HepG2 (cell line): Measurements from ENCODE around the gene WDR93. TPM values are rescaled to one million over a fixed set of nuclear protein-coding genes. Genes with fewer than 3 reads are reported as not detected.
A peak's percentile ranks its signal among the peaks of the same experiment; 100 is the strongest.

Experiments used
- ATAC-seq: fragments of 200-7000 bp; cut with Tn5 transposase; 3 replicates; pipeline ENCODE4 v1.9.1; 2020; ENCODE audit warnings: mild to moderate bottlenecking, moderate library complexity
- BruUV-seq: library from RNA; stranded (reverse); fragments of 400-500 nt; replicated peaks from 2 replicates; lab custom pipeline; 2021; lab: Mats Ljungman, UMichigan
- CTCF ChIA-PET: fragments of 300-600 bp; formaldehyde crosslinking; extraction: SDS; loops from one replicate; lab custom pipeline; 2021; ENCODE audit warnings: low total read pairs, inconsistent platforms, low intra/inter-chr PET ratio; lab: Yijun Ruan, JAX
- POLR2A ChIA-PET: fragments of 350-600 bp; sonication (Branson Sonifier 250); formaldehyde crosslinking; loops from one replicate; lab custom pipeline; 2020; ENCODE audit warnings: antibody characterized with exemption, inconsistent platforms; lab: Yijun Ruan, JAX
- DNase-seq: peaks from one replicate; pipeline ENCODE4 v3.0.0-alpha.2; 2015; ENCODE audit warnings: low spot score
- FAIRE-seq: peaks from 3 replicates; lab custom pipeline; 2011; peaks lifted over from hg19 to GRCh38; lab: Jason Lieb, UNC
- H2AFZ ChIP-seq: one replicate; pipeline ENCODE4 v1.6.1; 2011; ENCODE audit warnings: low read length, inconsistent platforms
- H3K27ac ChIP-seq: fragments of 300-600 bp; 3 replicates; pipeline ENCODE4 v1.8.0; 2011; ENCODE audit warnings: mixed run types, mild to moderate bottlenecking, mixed read lengths, low read length, inconsistent platforms; ENCODE audit not compliant: insufficient read depth; ENCODE audit errors: extremely low read length
- H3K27me3 ChIP-seq, 2 experiments: fragments of 200-600 bp in 1 of 2; 2 replicates in 1 of 2; 3 replicates in 1 of 2; pipeline versions ENCODE4 v1.6.0 to v1.8.0; 2011; ENCODE audit warnings: low read length in 2 of 2, mild to moderate bottlenecking in 2 of 2, moderate library complexity in 2 of 2, inconsistent platforms in 1 of 2; ENCODE audit not compliant: insufficient read depth in 2 of 2, control insufficient read depth in 1 of 2
- H3K36me3 ChIP-seq, 2 experiments: fragments of 200-600 bp in 1 of 2; replicated peaks in 1 of 2; 2 replicates in 1 of 2; 3 replicates in 1 of 2; pipeline versions ENCODE4 v1.5.1 to v1.8.0; 2011; ENCODE audit warnings: low read length in 2 of 2, inconsistent platforms in 1 of 2; ENCODE audit not compliant: insufficient read depth in 2 of 2, control insufficient read depth in 1 of 2
- H3K4me1 ChIP-seq: 2 replicates; pipeline ENCODE4 v1.5.1; 2012; ENCODE audit warnings: low read length, inconsistent platforms; ENCODE audit not compliant: insufficient read depth
- H3K4me2 ChIP-seq: 2 replicates; pipeline ENCODE4 v1.6.0; 2011; ENCODE audit warnings: low read depth, low read length, inconsistent platforms
- H3K4me3 ChIP-seq, 3 experiments: fragments of 200-600 bp in 1 of 3; sonication (generic), shearing (Covaris generic) in 1 of 3; replicated peaks in 1 of 3; 2 replicates each; pipeline ENCODE4 v1.5.1; 2011 to 2016; ENCODE audit warnings: low read length in 3 of 3, inconsistent platforms in 2 of 3, low read depth in 2 of 3, mild to moderate bottlenecking in 2 of 3, control low read depth in 1 of 3, mixed read lengths in 1 of 3; ENCODE audit not compliant: insufficient read depth in 1 of 3
- H3K79me2 ChIP-seq: one replicate; pipeline ENCODE4 v1.6.1; 2011; ENCODE audit warnings: low read length, inconsistent platforms; ENCODE audit not compliant: insufficient read depth
- H3K9ac ChIP-seq: 2 replicates; pipeline ENCODE4 v1.6.0; 2011; ENCODE audit warnings: mild to moderate bottlenecking, low read depth, low read length, inconsistent platforms; ENCODE audit not compliant: insufficient read depth
- H3K9me3 ChIP-seq: 2 replicates; pipeline ENCODE4 v1.5.1; 2012; ENCODE audit warnings: mild to moderate bottlenecking, low read length
- H4K20me1 ChIP-seq: 2 replicates; pipeline ENCODE4 v1.6.0; 2011; ENCODE audit warnings: inconsistent platforms, mild to moderate bottlenecking, low read length, moderate library complexity; ENCODE audit not compliant: insufficient read depth
- ATF7 ChIP-seq, 2 experiments: fragments of 450-650 bp in 1 of 2; sonication (generic) in 1 of 2; formaldehyde crosslinking in 1 of 2; IDR thresholded peaks; 2 replicates each; pipeline versions ENCODE4 v1.4.0 to v1.6.1; 2016 to 2020; ENCODE audit warnings: antibody characterized with exemption in 1 of 2, mild to moderate bottlenecking in 1 of 2, missing genetic modification reagents in 1 of 2
- CHD4 ChIP-seq: fragments of 200-600 bp; sonication (generic); IDR thresholded peaks from 2 replicates; pipeline ENCODE4 v1.7.0; 2017; ENCODE audit warnings: mild to moderate bottlenecking, low read length, borderline replicate concordance
- RARG ChIP-seq: sonication (generic); formaldehyde crosslinking; IDR thresholded peaks from 2 replicates; pipeline ENCODE4 v1.4.0; 2020; ENCODE audit warnings: low read depth, mild to moderate bottlenecking, missing genetic modification reagents
- ZNF687 ChIP-seq: sonication (generic); formaldehyde crosslinking; IDR thresholded peaks from 2 replicates; pipeline ENCODE4 v1.5.1; 2020; ENCODE audit warnings: mild to moderate bottlenecking, missing genetic modification reagents, moderate library complexity
- WGBS: methylation state at CpG from one replicate; pipeline ENCODE4 v1.1.6; 2017; ENCODE audit warnings: low lambda C conversion rate; 5-methylcytosine and 5-hydroxymethylcytosine counted together
- in situ Hi-C: cut with HindIII; loops from 2 replicates; pipeline ENCODE4 v1.10.0; 2017; ENCODE audit warnings: low pct_unique_long_range_greater_than_20kb; ENCODE audit not compliant: extremely low pct_ligation_motif_present
- intact Hi-C: fragments of 100-400 bp; cut with micrococcal nuclease; formaldehyde crosslinking; loops from one replicate; pipeline ENCODE4 v1.10.0; 2022; ENCODE audit not compliant: unreplicated experiment
- polyA plus RNA-seq, 8 experiments: library from polyadenylated mRNA; depleted of rRNA in 3 of 8; stranded (reverse) in 7 of 8; unstranded in 1 of 8; fragments of >200 nt; fragmentation: Illumina TruSeq in 4 of 8; extraction: Trizol in 4 of 8; gene quantifications; 2 replicates each; pipeline versions ENCODE4 v1.2.1 to v1.2.3, GENCODE V29; 2011 to 2016; ENCODE audit warnings: low read depth in 4 of 8, missing spikeins in 1 of 8, mixed read lengths in 1 of 8; ENCODE audit not compliant: insufficient read depth in 1 of 8
- total RNA-seq, 5 experiments: library from RNA; depleted of rRNA; stranded (reverse); fragments of >200 nt; fragmentation: Illumina TruSeq; extraction: Trizol; gene quantifications; 2 replicates each; pipeline ENCODE4 v1.2.3, GENCODE V29; 2016; ENCODE audit warnings: low read depth in 1 of 5

Gene WDR93
- total and polyA plus RNA-seq, 2 of the 13 experiments (the other 11 are each of a cell fraction or from before 2014, with no cell fraction given) = 0.07 TPM; not detected in 1

DNA sequence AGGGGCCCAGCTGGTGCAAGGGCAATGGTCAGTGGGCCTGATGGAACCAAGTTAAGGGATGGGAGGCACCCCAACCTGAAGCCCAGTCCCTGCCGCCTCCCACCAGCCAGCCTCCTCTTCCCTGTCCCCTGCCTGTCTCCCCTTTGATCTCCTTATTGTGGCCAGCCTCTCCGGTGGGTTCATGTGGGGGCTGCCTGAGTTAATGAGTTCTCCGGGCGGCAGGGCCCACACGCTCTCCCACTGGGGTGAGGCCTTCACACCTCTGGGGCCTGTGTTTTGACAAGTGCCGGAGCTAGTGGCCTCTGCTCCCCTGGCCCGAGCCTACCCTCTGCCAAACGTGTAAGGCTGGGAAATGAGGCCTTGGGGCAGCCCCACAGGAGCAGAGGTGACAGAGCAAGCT lies 67.7 kb downstream of the WDR93 start (continued):
- peak; percentile 50 for TF ChIP-seq ZNF687 (CRISPR knock-in tag)
- no peak for TF ChIP-seq RARG (CRISPR knock-in tag)
- TF ChIP-seq, all 625 proteins: peak for 2

GRCh38 chr15:89758981-89759380 lies 68.4 kb downstream of the WDR93 start:
- DNase-seq = no peak
- Histone ChIP-seq H3K27me3 (peaks cover 10 to 18% of the 10 kb centered on the region in 2 experiments), H2AFZ (no peak overlapping the region), H3K4me3 (no peak overlapping the region), H3K9me3 (no peaks in the 10 kb centered on the region), H3K79me2 (no peaks in the 10 kb centered on the region), H3K9ac (no peak overlapping the region), H3K27ac (no peak overlapping the region), H3K36me3 (no peaks in the 10 kb centered on the region), H3K4me2 (no peak overlapping the region), H4K20me1 (no peaks in the 10 kb centered on the region), H3K4me1 (peaks cover 58% of the 10 kb centered on the region)
- FAIRE-seq = no peak
- in situ Hi-C loops (loop anchor here (5.0 kb wide), 1 partner anchor 118 kb away; no protein-coding TSS in a partner anchor), intact Hi-C loops (no loop called here)
- no peak for TF ChIP-seq CHD4
- TF ChIP-seq ATF7 (IDR thresholded peaks at IDR 0.05) = no peak
- 0 out of 2 replicates have a peak, but pooled peaks have one; percentile 40 for TF ChIP-seq ATF7 (CRISPR knock-in tag; IDR thresholded peaks at IDR 0.05)
- ChIA-PET CTCF (no interaction called here), POLR2A (no interaction called here)
- WGBS = 39% methylated on average over 6 of the region's 8 CpGs
- BruUV-seq = no TSS peak
- ATAC-seq = no peak
